ENCODE measurements around the gene ZNF407. TPM values are rescaled to one million over a fixed set of nuclear protein-coding genes. Genes with fewer than 3 reads are reported as not detected.

Gene ZNF407
- total RNA-seq, 1 experiment from 2014 or later: 7.6 TPM

- TF ChIP-seq SP1 (IDR thresholded peaks at IDR 0.05; ENCODE audit: low read depth): no peak
- TF ChIP-seq ATF3 (IDR thresholded peaks at IDR 0.05): no peak
- TF ChIP-seq CBX3 (IDR thresholded peaks at IDR 0.05; ENCODE audit: low read depth): no peak
- no peak for TF ChIP-seq TCF7L2 (IDR thresholded peaks at IDR 0.05; ENCODE audit: borderline replicate concordance, extremely low read depth, insufficient read depth, insufficient read length)
- TF ChIP-seq EGR1 (IDR thresholded peaks at IDR 0.05; ENCODE audit: low read depth): no peak
Observed at GRCh38 chr18:74661691-74662090, 64.0 kb downstream of the ZNF407 start (continued).

GRCh38 chr18:74662622-74663021, 65.0 kb downstream of the ZNF407 start:
- CTCF ChIA-PET: no interaction called here
- no peaks in the 10 kb centered on the region for H3K9me3 ChIP-seq (ENCODE audit: control insufficient read depth in 1 of 2, insufficient read depth in 1 of 2, low read depth in 1 of 2, low read length in 2 of 2)
- H3K9ac ChIP-seq (ENCODE audit: low read length): no peak overlapping the region
- no peak overlapping the region for H2AFZ ChIP-seq (ENCODE audit: low read depth, low read length, poor library complexity, severe bottlenecking)
- intact Hi-C loops (cut with micrococcal nuclease): no loop called here
- H3K4me3 ChIP-seq (replicated peaks in 1 of 2; ENCODE audit: low read depth in 1 of 2, low read length in 2 of 2): no peak overlapping the region
- no peak for DNase-seq (ENCODE audit: low read depth, low spot score)
- no peaks in the 10 kb centered on the region for H3K79me2 ChIP-seq (ENCODE audit: insufficient read depth, low read length)
- POLR2A ChIA-PET: interaction anchor here (0.7 kb wide), 1 partner anchor 1593 kb away, joined by 4 read pairs; no protein-coding TSS in a partner anchor
- no TSS peak for BruUV-seq (replicated peaks)
- H4K20me1 ChIP-seq (ENCODE audit: insufficient read depth): no peaks in the 10 kb centered on the region
- H3K4me1 ChIP-seq (ENCODE audit: control insufficient read depth in 1 of 2, insufficient read depth in 2 of 2, low read length in 2 of 2): no peaks in the 10 kb centered on the region
- H3K9me2 ChIP-seq (ENCODE audit: insufficient read depth): no peaks in the 10 kb centered on the region
- H3K27ac ChIP-seq (ENCODE audit: low read depth, low read length): no peak overlapping the region
- H3K4me2 ChIP-seq (ENCODE audit: low read length): no peak overlapping the region
- no peak for ATAC-seq
- RAD21 ChIA-PET (ENCODE audit: low non-redundant PET in 1 of 2, low total read pairs in 2 of 2, uncharacterized antibody in 2 of 2, unreplicated experiment in 2 of 2): no interaction called here
- no peaks in the 10 kb centered on the region for H3K27me3 ChIP-seq (ENCODE audit: insufficient read depth, low read length)
- no peaks in the 10 kb centered on the region for H3K36me3 ChIP-seq (ENCODE audit: control insufficient read depth in 1 of 2, insufficient read depth in 2 of 2, low read length in 2 of 2)
- TF ChIP-seq RAD21 (IDR thresholded peaks at IDR 0.05; ENCODE audit: low read depth) (no peak), TCF7L2 (IDR thresholded peaks at IDR 0.05; ENCODE audit: borderline replicate concordance, extremely low read depth, insufficient read depth, insufficient read length) (no peak), MAX (IDR thresholded peaks at IDR 0.05) (no peak), ZFX (IDR thresholded peaks at IDR 0.05) (no peak), ZNF274 (IDR thresholded peaks at IDR 0.05; ENCODE audit: low read depth, low read length) (no peak), POLR2AphosphoS5 (IDR thresholded peaks at IDR 0.05; ENCODE audit: low read depth, low read length) (no peak), EGR1 (IDR thresholded peaks at IDR 0.05; ENCODE audit: low read depth) (no peak), ZBTB33 (IDR thresholded peaks at IDR 0.05; ENCODE audit: extremely low read depth, insufficient replicate concordance, low read length) (no peak), SIN3A (IDR thresholded peaks at IDR 0.05; ENCODE audit: low read depth) (no peak), POLR2A (IDR thresholded peaks at IDR 0.05; ENCODE audit: borderline replicate concordance, extremely low read depth, insufficient read depth, insufficient read length) (no peak), SRF (IDR thresholded peaks at IDR 0.05; ENCODE audit: low read depth) (no peak), CBX3 (IDR thresholded peaks at IDR 0.05; ENCODE audit: low read depth) (no peak), CEBPB (IDR thresholded peaks at IDR 0.05; ENCODE audit: low read depth) (no peak), EZH2 (IDR thresholded peaks at IDR 0.05) (no peak), FOSL1 (IDR thresholded peaks at IDR 0.05; ENCODE audit: low read depth) (no peak), REST (IDR thresholded peaks at IDR 0.05; ENCODE audit: low read depth) (no peak), EZH2phosphoT487 (IDR thresholded peaks at IDR 0.05; ENCODE audit: borderline replicate concordance) (no peak)
